ENCODE data around the gene CACNA2D3.
A peak's percentile ranks its signal among the peaks of the same experiment; 100 is the strongest.

The CACNA2D3 gene

GRCh38 chr3:54283470-54283869, 161.1 kb downstream of the CACNA2D3 start:
- DNase-seq = no peak

GRCh38 chr3:54294214-54294613, 171.9 kb downstream of the CACNA2D3 start:
- DNase-seq = no peak

GRCh38 chr3:54296531-54296930, 174.2 kb downstream of the CACNA2D3 start:
- no peak for DNase-seq

GRCh38 chr3:54299169-54299935, 177.0 kb downstream of the CACNA2D3 start:
- no peak for DNase-seq

- DNase-seq = peak; percentile 55
Observed at GRCh38 chr3:54303517-54304375, 181.4 kb downstream of the CACNA2D3 start.

GRCh38 chr3:54304877-54305276, 182.5 kb downstream of the CACNA2D3 start:
- DNase-seq = no peak

GRCh38 chr3:54305409-54306099, 183.2 kb downstream of the CACNA2D3 start:
- no peak for DNase-seq

- DNase-seq = no peak
Observed at GRCh38 chr3:54307566-54308180, 185.3 kb downstream of the CACNA2D3 start.

- no peak for DNase-seq
Observed at GRCh38 chr3:54309601-54310000, 187.2 kb downstream of the CACNA2D3 start.

GRCh38 chr3:54311211-54311747, 188.9 kb downstream of the CACNA2D3 start:
- DNase-seq = no peak

- no peak for DNase-seq
Observed at GRCh38 chr3:54312156-54312899, 190.0 kb downstream of the CACNA2D3 start.

GRCh38 chr3:54313418-54313817, 191.1 kb downstream of the CACNA2D3 start:
- no peak for DNase-seq

- no peak for DNase-seq
Observed at GRCh38 chr3:54321520-54321919, 199.2 kb downstream of the CACNA2D3 start.

- no peak for DNase-seq
Observed at GRCh38 chr3:54322354-54322753, 200.0 kb downstream of the CACNA2D3 start.

- DNase-seq = no peak
Observed at GRCh38 chr3:54324103-54324502, 201.8 kb downstream of the CACNA2D3 start.

GRCh38 chr3:54326951-54327350, 204.6 kb downstream of the CACNA2D3 start:
- no peak for DNase-seq

- DNase-seq = no peak
Observed at GRCh38 chr3:54331341-54331740, 209.0 kb downstream of the CACNA2D3 start.

- no peak for DNase-seq
Observed at GRCh38 chr3:54337846-54338245, 215.5 kb downstream of the CACNA2D3 start.

GRCh38 chr3:54339608-54340007, 217.3 kb downstream of the CACNA2D3 start:
- DNase-seq = no peak

- no peak for DNase-seq
Observed at GRCh38 chr3:54341811-54342210, 219.5 kb downstream of the CACNA2D3 start.

- DNase-seq = no peak
Observed at GRCh38 chr3:54342676-54343075, 220.3 kb downstream of the CACNA2D3 start.

- DNase-seq = no peak
Observed at GRCh38 chr3:54343495-54343894, 221.1 kb downstream of the CACNA2D3 start.
